Heart left ventricle (tissue), 13 donors: ENCODE measurements around the gene IL4R.

ENCODE experiments used
- POLR2A ChIP-seq, 2 donors: fragments of 450-650 bp; IDR thresholded peaks; one replicate each; pipeline ENCODE4 v1.6.1; 2017; ENCODE audit warnings: antibody characterized with exemption in 2 of 2, mild to moderate bottlenecking in 2 of 2, moderate library complexity in 2 of 2
- TF ChIP-seq, protein P1 (sequence below), 12 donors: fragments of 200-600 bp; sonication (generic) in 4 of 12; IDR thresholded peaks; one replicate each; pipeline versions ENCODE4 v1.5.0 to v1.8.0; 2018 to 2022; ENCODE audit warnings: antibody characterized with exemption in 12 of 12, mild to moderate bottlenecking in 5 of 12
- donor health status: ischemic (EF 13 %, LVEDD 7.1; RV severe dilation, severe dysfunction).
- donor health status: DM: no; HTN: yes; CAD: no.
- donor health status: DM: no; HTN: no; CAD: no.
- donor health status: ischemic (EF 25% LVEDD 6.9; RV normal size, moderate dysfunction).
- donor health status: ischemic (EF 25% LVEDD 5.7; RV mildly dilated, moderate dysfunction).
- donor health status: ischemic (EF 35%, LVEDD 5.7; RV mildly dilated, moderate dysfunction).
- donor health status: nonischemic (EF 11% LVEDD 7.7; RV severe dilation, severe dysfunction).
- donor health status: DM: yes; HTN: yes; CAD: no.
- donor health status: PGD.
- donor health status: ischemic (EF 29% LVEDD 5.4; RV normal size, mild dysfunction).
- donor health status: nonischemic (EF 23%, LVEDD 6.1; RV moderate dilation, normal function).

GRCh38 chr16:27334838-27335237 lies 21.1 kb downstream of the IL4R start:
- TF ChIP-seq, protein P1, sequence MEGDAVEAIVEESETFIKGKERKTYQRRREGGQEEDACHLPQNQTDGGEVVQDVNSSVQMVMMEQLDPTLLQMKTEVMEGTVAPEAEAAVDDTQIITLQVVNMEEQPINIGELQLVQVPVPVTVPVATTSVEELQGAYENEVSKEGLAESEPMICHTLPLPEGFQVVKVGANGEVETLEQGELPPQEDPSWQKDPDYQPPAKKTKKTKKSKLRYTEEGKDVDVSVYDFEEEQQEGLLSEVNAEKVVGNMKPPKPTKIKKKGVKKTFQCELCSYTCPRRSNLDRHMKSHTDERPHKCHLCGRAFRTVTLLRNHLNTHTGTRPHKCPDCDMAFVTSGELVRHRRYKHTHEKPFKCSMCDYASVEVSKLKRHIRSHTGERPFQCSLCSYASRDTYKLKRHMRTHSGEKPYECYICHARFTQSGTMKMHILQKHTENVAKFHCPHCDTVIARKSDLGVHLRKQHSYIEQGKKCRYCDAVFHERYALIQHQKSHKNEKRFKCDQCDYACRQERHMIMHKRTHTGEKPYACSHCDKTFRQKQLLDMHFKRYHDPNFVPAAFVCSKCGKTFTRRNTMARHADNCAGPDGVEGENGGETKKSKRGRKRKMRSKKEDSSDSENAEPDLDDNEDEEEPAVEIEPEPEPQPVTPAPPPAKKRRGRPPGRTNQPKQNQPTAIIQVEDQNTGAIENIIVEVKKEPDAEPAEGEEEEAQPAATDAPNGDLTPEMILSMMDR (IDR thresholded peaks at IDR 0.05), result no peak
- no peak for TF ChIP-seq POLR2A (IDR thresholded peaks at IDR 0.05)
